Eye (tissue), 1 donor: Measurements from ENCODE around the gene SPTB.
"Not testable (repeated sequence)": the region's sequence is repeated elsewhere in the genome, so short reads cannot be mapped to it uniquely, and the experiment has no call there.

Experiments
- DNase-seq: peaks from one replicate; pipeline ENCODE4 v3.0.0-alpha.2; 2015

SPTB gene

GRCh38 chr14:64816221-64816783, 63.4 kb downstream of the SPTB start:
- DNase-seq = no peak

- DNase-seq = no peak
Measured at GRCh38 chr14:64815257-64815656, 64.5 kb downstream of the SPTB start.

- DNase-seq = no peak
Measured at GRCh38 chr14:64812412-64812811, 67.3 kb downstream of the SPTB start.

- no peak for DNase-seq
Measured at GRCh38 chr14:64811676-64812075, 68.0 kb downstream of the SPTB start.

GRCh38 chr14:64808449-64808848, 71.3 kb downstream of the SPTB start:
- no peak for DNase-seq

GRCh38 chr14:64807551-64807950, 72.2 kb downstream of the SPTB start:
- no peak for DNase-seq

GRCh38 chr14:64806862-64807495, 72.7 kb downstream of the SPTB start:
- no peak for DNase-seq

- DNase-seq = no peak
Measured at GRCh38 chr14:64806202-64806861, 73.4 kb downstream of the SPTB start.

GRCh38 chr14:64805646-64806045, 74.1 kb downstream of the SPTB start:
- not testable (repeated sequence) for DNase-seq

GRCh38 chr14:64804754-64805260, 74.9 kb downstream of the SPTB start:
- no peak for DNase-seq

- peak; percentile 59 for DNase-seq
Measured at GRCh38 chr14:64801800-64802199, 77.9 kb downstream of the SPTB start.

GRCh38 chr14:64801046-64801445, 78.7 kb downstream of the SPTB start:
- DNase-seq = no peak

GRCh38 chr14:64800000-64800399, 79.7 kb downstream of the SPTB start:
- no peak for DNase-seq

GRCh38 chr14:64799555-64799954, 80.2 kb downstream of the SPTB start:
- no peak for DNase-seq

GRCh38 chr14:64796369-64796768, 83.3 kb downstream of the SPTB start:
- no peak for DNase-seq

- DNase-seq = no peak
Measured at GRCh38 chr14:64795921-64796320, 83.8 kb downstream of the SPTB start.

GRCh38 chr14:64795211-64795610, 84.5 kb downstream of the SPTB start:
- no peak for DNase-seq

- DNase-seq = no peak
Measured at GRCh38 chr14:64792871-64793560, 86.7 kb downstream of the SPTB start.

- DNase-seq = no peak
Measured at GRCh38 chr14:64792231-64792630, 87.5 kb downstream of the SPTB start.

- DNase-seq = no peak
Measured at GRCh38 chr14:64790478-64790877, 89.2 kb downstream of the SPTB start.

- DNase-seq = no peak
Measured at GRCh38 chr14:64789696-64790095, 90.0 kb downstream of the SPTB start.

- no peak for DNase-seq
Measured at GRCh38 chr14:64788706-64789105, 91.0 kb downstream of the SPTB start.

GRCh38 chr14:64787619-64788018, 92.1 kb downstream of the SPTB start:
- DNase-seq = no peak
